SKM-1 (cell line): Measurements from ENCODE around the gene UBD.

Experiments used
- DNase-seq: peaks from one replicate; lab custom pipeline; 2025; ENCODE audit not compliant: unreplicated experiment; lab: John Stamatoyannopoulos, UW

UBD gene

DNA sequence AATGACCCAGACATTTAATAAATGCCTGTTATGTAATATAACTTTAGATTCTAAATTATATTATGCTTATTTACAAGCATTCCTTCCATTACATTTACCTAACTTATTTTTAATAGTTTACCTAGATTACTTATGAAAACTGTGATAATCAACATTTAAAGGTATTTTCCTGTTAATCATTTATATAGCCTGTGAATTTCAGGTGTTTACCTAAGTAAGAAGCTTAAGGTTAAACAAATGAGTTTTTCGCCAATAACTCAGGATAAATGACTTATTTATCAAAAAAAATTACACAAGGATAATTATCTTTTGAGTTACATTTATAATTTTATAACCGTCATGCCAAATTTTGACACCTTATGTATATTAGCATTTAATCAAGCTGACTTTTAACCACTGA lies 35.5 kb downstream of the UBD start:
- DNase-seq = no peak

DNA sequence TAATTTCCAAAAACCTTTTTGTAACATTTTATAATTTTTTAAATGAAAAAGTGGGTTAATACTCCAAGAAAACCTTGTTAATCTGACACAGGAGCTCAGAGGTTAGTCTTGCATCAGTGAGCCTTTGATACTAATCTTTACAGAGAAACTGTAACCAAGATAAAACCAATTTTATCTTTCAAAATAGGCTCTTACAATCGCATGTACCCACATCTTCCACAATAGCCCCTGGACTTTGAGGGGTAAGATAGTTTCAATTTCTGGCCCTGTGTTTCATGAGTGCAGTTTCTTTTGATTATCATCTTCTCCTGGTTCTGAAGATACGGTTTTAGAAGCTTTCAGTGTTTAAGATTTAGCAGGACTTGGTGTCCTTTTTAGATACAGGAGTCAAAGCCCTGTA lies 37.3 kb downstream of the UBD start:
- DNase-seq = no peak

DNA sequence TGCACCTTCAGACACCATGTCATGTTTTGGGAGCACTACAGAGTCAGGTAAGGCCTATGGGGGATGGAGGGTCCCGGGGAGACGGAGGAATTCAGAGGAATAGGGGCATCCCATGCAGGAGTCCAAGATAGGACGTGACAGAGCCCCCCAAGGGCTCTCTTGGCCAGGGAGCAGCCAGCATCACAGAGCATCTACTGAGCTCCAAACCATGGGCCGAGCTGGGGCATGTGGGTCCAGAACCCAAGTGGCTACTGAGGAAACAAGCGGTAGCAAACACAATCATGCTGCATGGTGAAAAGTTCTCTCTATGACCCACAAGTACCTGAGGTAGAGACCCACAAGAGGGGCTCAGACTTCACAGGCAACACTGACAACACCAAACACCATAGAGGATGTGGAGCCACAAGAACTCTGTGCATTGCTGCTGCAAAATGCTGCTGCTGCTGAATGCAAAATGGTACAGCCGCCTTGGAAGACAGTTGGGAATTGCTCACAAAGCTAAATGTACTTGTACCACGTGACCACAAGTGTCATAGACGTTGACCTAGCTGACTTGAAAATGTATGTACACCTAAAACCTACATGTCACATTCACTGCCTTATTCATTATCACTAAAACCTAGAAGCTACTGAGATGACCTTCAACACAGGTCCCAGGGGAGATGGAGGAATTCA lies 38.4 kb downstream of the UBD start:
- no peak for DNase-seq

- DNase-seq = no peak
Observed at GRCh38 chr6:29520232-29520631, 39.3 kb downstream of the UBD start.

- DNase-seq = no peak
Observed at GRCh38 chr6:29519291-29520010, 40.1 kb downstream of the UBD start.

DNA sequence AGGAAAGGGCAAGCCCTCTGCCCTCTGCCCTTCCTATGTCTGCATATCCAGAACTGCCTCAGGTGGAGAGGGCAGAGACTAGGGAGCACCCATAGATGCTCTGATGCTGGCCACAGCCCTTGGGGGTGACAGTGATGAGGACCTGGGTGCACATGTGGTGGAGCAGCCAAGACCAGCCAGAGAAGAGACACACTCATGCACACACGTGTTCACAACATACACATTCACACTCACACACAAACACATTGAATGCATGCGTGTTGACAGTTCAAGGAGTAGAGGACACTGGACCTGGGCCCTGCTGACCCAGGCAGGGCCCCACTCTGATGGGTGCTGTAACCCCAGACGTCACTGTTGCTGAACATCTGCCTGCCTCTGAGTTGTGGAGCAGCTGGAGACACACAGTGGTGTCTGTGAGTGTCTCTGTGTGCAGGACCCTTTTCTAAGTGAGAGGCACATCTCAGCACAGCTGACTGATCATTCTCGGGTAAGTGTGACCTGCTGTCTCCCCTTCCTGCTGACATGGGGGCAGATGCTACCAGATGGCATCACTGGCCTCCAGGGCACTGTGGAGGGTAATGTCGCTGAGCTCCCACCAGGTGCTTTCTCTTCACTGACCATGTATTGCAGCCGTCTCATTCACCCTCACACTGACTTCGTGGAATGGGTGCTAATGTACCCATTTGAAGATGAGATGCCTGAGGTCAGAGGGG lies 41.6 kb downstream of the UBD start:
- no peak for DNase-seq

GRCh38 chr6:29517245-29517644 lies 42.3 kb downstream of the UBD start:
- DNase-seq = no peak

DNA sequence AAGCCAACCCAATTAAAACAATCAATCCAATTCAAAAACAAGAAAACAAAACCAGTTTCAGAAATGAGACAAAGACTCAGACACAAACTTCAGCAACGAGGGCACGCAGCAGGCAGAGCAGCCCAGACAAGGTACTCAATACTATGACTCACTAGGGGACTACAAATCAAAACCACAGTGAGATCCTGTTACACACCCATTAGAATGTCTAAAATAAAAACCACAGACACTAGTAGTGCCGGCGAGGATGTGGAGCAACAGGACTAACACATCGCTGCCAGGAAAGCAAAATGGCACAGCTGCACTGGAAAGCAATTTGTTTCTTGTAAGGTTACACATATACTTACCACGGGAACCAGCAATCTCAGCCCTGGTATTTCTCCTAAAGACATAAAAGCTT lies 43.4 kb downstream of the UBD start:
- DNase-seq = no peak

- no peak for DNase-seq
Observed at GRCh38 chr6:29510746-29511300, 48.7 kb downstream of the UBD start.

- DNase-seq = no peak
Observed at GRCh38 chr6:29510202-29510601, 49.3 kb downstream of the UBD start.

- no peak for DNase-seq
Observed at GRCh38 chr6:29509711-29510110, 49.8 kb downstream of the UBD start.

- DNase-seq = no peak
Observed at GRCh38 chr6:29509239-29509638, 50.3 kb downstream of the UBD start.

GRCh38 chr6:29507319-29507718 lies 52.2 kb downstream of the UBD start:
- DNase-seq = no peak

DNA sequence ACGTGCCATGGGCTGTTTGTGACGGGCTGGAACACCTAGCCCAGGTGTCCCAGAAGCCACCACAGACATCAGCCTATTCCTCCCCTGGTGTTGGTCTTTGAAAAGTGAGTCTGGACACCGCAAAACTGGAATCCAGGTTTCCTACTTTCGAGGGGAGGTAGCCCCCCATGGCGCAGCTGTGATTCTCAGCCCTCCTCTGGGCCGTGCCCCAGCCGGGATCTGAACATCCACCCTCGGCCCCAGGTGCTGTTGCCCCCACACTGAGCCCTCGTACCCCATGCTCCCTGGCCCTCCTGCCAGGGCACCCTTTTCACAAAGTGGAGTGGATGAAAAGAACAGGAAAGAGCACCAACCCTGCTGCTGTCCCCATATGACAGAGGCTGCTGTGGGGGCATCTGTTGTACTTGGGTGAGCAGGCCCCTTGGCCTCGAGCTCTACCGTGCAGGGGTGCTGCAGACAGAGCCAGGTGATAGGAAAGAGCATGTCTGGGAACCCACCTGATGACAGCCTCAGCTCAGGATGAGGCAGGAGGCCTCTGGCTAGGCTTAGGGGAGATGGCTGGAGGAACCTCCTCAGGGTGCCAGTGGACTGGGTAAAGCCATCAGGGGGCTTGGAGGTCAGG lies 53.0 kb downstream of the UBD start:
- DNase-seq = no peak

DNA sequence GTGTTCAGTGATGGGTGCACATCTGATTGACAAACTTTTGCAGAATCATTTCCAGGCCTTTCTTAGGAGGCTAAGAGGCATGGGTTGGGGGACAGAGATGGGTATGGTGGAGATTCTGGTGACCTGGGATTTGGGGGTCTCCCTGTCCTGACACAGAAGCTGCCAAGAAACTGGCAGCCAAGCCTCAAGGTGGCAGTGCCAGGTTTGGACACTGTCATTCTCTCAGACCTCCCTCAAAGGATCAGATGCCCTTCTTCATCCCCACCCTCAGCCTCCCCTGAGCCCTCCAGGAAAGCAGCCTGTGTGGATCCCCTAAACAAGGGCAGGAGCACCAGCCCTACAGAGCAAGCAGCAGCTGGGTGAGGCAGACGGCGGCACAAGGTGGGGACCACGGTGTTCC lies 53.7 kb downstream of the UBD start:
- no peak for DNase-seq
